ENCODE results near the gene NRCAM.

- no peak for TF ChIP-seq SMAD3 (CRISPR knock-in tag; IDR thresholded peaks at IDR 0.05; ENCODE audit: borderline replicate concordance)
- no peak; the same call in 1 of the 2 replicates for TF ChIP-seq CTCF (IDR thresholded peaks at IDR 0.05)
- TF ChIP-seq RORB (CRISPR knock-in tag; IDR thresholded peaks at IDR 0.05): no peak
- no peak for TF ChIP-seq JUN (CRISPR knock-in tag; IDR thresholded peaks at IDR 0.05)
- TF ChIP-seq RELA (CRISPR knock-in tag; IDR thresholded peaks at IDR 0.05; ENCODE audit: borderline replicate concordance): no peak
- no peak for TF ChIP-seq TCF7 (CRISPR knock-in tag; IDR thresholded peaks at IDR 0.05; ENCODE audit: low read depth)
- TF ChIP-seq TEAD4 (CRISPR knock-in tag; IDR thresholded peaks at IDR 0.05): no peak
- TF ChIP-seq IRF2 (CRISPR knock-in tag; IDR thresholded peaks at IDR 0.05; ENCODE audit: borderline replicate concordance, low read depth): no peak
- TF ChIP-seq ELF4 (CRISPR knock-in tag; IDR thresholded peaks at IDR 0.05; ENCODE audit: low read depth): no peak
- no peak for TF ChIP-seq KAT7 (CRISPR knock-in tag; IDR thresholded peaks at IDR 0.05; ENCODE audit: borderline replicate concordance)
- TF ChIP-seq MAX (CRISPR knock-in tag; IDR thresholded peaks at IDR 0.05): no peak
These were observed 358.5 kb downstream of the NRCAM start for GRCh38 chr7:108097703-108098102.
